DND-41 (cell line): ENCODE data around the gene TNRC6A.

ENCODE experiments used
- EZH2 ChIP-seq: IDR thresholded peaks from 3 replicates; pipeline ENCODE4 v1.6.1; 2012; ENCODE audit warnings: borderline replicate concordance, low read depth, mild to moderate bottlenecking, moderate library complexity, low read length, inconsistent platforms; ENCODE audit not compliant: severe bottlenecking
- TF ChIP-seq, protein P1 (sequence below): IDR thresholded peaks from 2 replicates; pipeline ENCODE4 v1.5.1; 2012; ENCODE audit warnings: borderline replicate concordance, low read length, moderate library complexity, mild to moderate bottlenecking; ENCODE audit not compliant: poor library complexity, severe bottlenecking; ENCODE audit errors: extremely low read depth

- TF ChIP-seq, protein P1, sequence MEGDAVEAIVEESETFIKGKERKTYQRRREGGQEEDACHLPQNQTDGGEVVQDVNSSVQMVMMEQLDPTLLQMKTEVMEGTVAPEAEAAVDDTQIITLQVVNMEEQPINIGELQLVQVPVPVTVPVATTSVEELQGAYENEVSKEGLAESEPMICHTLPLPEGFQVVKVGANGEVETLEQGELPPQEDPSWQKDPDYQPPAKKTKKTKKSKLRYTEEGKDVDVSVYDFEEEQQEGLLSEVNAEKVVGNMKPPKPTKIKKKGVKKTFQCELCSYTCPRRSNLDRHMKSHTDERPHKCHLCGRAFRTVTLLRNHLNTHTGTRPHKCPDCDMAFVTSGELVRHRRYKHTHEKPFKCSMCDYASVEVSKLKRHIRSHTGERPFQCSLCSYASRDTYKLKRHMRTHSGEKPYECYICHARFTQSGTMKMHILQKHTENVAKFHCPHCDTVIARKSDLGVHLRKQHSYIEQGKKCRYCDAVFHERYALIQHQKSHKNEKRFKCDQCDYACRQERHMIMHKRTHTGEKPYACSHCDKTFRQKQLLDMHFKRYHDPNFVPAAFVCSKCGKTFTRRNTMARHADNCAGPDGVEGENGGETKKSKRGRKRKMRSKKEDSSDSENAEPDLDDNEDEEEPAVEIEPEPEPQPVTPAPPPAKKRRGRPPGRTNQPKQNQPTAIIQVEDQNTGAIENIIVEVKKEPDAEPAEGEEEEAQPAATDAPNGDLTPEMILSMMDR, result no peak
- TF ChIP-seq EZH2, result no peak
These were observed 91.1 kb downstream of the TNRC6A start for GRCh38 chr16:24820522-24820921.
